ENCODE measurements around the gene EPYC. TPM values are rescaled to one million over a fixed set of nuclear protein-coding genes. Genes with fewer than 3 reads are reported as not detected.

EPYC gene
- total and polyA plus RNA-seq, 2 donors (not counting 1 experiment from before 2014, with no cell fraction given): not detected

- H3K27me3 Mint-ChIP-seq: no peaks in the 10 kb centered on the region
- H3K4me1 ChIP-seq (ENCODE audit: control insufficient read depth in 2 of 2, insufficient read depth in 2 of 2, low read length in 2 of 2): no peaks in the 10 kb centered on the region
- H2AFZ ChIP-seq (ENCODE audit: insufficient read depth, low read depth, low read length, poor library complexity, severe bottlenecking): no peak overlapping the region
- no peaks in the 10 kb centered on the region for H3K36me3 ChIP-seq (replicated peaks in 1 of 2; ENCODE audit: control extremely low read depth in 1 of 2, control insufficient read depth in 1 of 2, extremely low read depth in 1 of 2, insufficient read depth in 2 of 2, low read length in 1 of 2)
- intact Hi-C loops (cut with micrococcal nuclease): no loop called here
- ChIA-PET CTCF (no interaction called here), POLR2A (no interaction called here)
- H3K4me2 ChIP-seq (replicated peaks; ENCODE audit: low read depth, low read length, poor library complexity, severe bottlenecking): no peak overlapping the region
- H3K4me1 Mint-ChIP-seq: no peaks in the 10 kb centered on the region
- no peak overlapping the region for H3K27ac Mint-ChIP-seq
- no peak overlapping the region for H3K4me3 ChIP-seq (ENCODE audit: control extremely low read depth in 1 of 5, extremely low read depth in 1 of 5, insufficient read depth in 1 of 5, low read depth in 2 of 5, low read length in 4 of 5)
- DNase-seq (no peak), ATAC-seq (ENCODE audit: low read depth) (no peak)
- H4K20me1 ChIP-seq (ENCODE audit: control insufficient read depth, insufficient read depth, low read length, poor library complexity, severe bottlenecking): no peaks in the 10 kb centered on the region
- H3K27ac ChIP-seq (ENCODE audit: low read length in 2 of 2): no peak overlapping the region
- no peaks in the 10 kb centered on the region for H3K27me3 ChIP-seq (replicated peaks in 1 of 4; ENCODE audit: control extremely low read depth in 1 of 4, control insufficient read depth in 3 of 4, insufficient read depth in 4 of 4, low read length in 3 of 4)
- no peaks in the 10 kb centered on the region for H3K9me3 ChIP-seq (ENCODE audit: control extremely low read depth in 1 of 3, control insufficient read depth in 2 of 3, insufficient read depth in 1 of 3, low read length in 2 of 3)
- H3K9ac ChIP-seq (ENCODE audit: low read length): no peak overlapping the region
- no peak overlapping the region for H3K4me3 Mint-ChIP-seq
- 84% methylated on average over 2 of the region's 4 CpGs for WGBS (ENCODE audit: insufficient coverage)
- no peaks in the 10 kb centered on the region for H3K79me2 ChIP-seq (ENCODE audit: control insufficient read depth, insufficient read depth, low read length)
- no peaks in the 10 kb centered on the region for H3K9me3 Mint-ChIP-seq (ENCODE audit: insufficient read depth)
- TF ChIP-seq EZH2 (IDR thresholded peaks at IDR 0.05; ENCODE audit: borderline replicate concordance, insufficient read depth, low read depth, low read length, poor library complexity, severe bottlenecking) (no peak), CTCF (IDR thresholded peaks at IDR 0.05) (no peak)
These were observed 38.6 kb upstream of the EPYC start for GRCh38 chr12:91043408-91043807.

- H3K79me2 ChIP-seq (ENCODE audit: control insufficient read depth, insufficient read depth, low read length): no peaks in the 10 kb centered on the region
- Mint-ChIP-seq H3K27me3 (no peaks in the 10 kb centered on the region), H3K27ac (no peak overlapping the region), H3K9me3 (ENCODE audit: insufficient read depth) (no peaks in the 10 kb centered on the region), H3K4me1 (no peaks in the 10 kb centered on the region), H3K4me3 (no peak overlapping the region)
- ChIA-PET CTCF (no interaction called here), POLR2A (no interaction called here)
- no peak for TF ChIP-seq CTCF (IDR thresholded peaks at IDR 0.05)
- no peak for DNase-seq
- H3K4me2 ChIP-seq (replicated peaks; ENCODE audit: low read depth, low read length, poor library complexity, severe bottlenecking): no peak overlapping the region
- no peak overlapping the region for H2AFZ ChIP-seq (ENCODE audit: insufficient read depth, low read depth, low read length, poor library complexity, severe bottlenecking)
- no peak for ATAC-seq (ENCODE audit: low read depth)
- no peak overlapping the region for H3K4me3 ChIP-seq (ENCODE audit: control extremely low read depth in 1 of 5, extremely low read depth in 1 of 5, insufficient read depth in 1 of 5, low read depth in 2 of 5, low read length in 4 of 5)
- H3K27me3 ChIP-seq (replicated peaks in 1 of 4; ENCODE audit: control extremely low read depth in 1 of 4, control insufficient read depth in 3 of 4, insufficient read depth in 4 of 4, low read length in 3 of 4): no peaks in the 10 kb centered on the region
- H3K27ac ChIP-seq (ENCODE audit: low read length in 2 of 2): no peak overlapping the region
- no peaks in the 10 kb centered on the region for H3K9me3 ChIP-seq (ENCODE audit: control extremely low read depth in 1 of 3, control insufficient read depth in 2 of 3, insufficient read depth in 1 of 3, low read length in 2 of 3)
- no CpG with 5 or more reads among the region's 1 CpG for WGBS (ENCODE audit: insufficient coverage)
- no peaks in the 10 kb centered on the region for H3K36me3 ChIP-seq (replicated peaks in 1 of 2; ENCODE audit: control extremely low read depth in 1 of 2, control insufficient read depth in 1 of 2, extremely low read depth in 1 of 2, insufficient read depth in 2 of 2, low read length in 1 of 2)
- H3K4me1 ChIP-seq (ENCODE audit: control insufficient read depth in 2 of 2, insufficient read depth in 2 of 2, low read length in 2 of 2): no peaks in the 10 kb centered on the region
- H3K9ac ChIP-seq (ENCODE audit: low read length): no peak overlapping the region
- intact Hi-C loops (cut with micrococcal nuclease): no loop called here
- no peaks in the 10 kb centered on the region for H4K20me1 ChIP-seq (ENCODE audit: control insufficient read depth, insufficient read depth, low read length, poor library complexity, severe bottlenecking)
These were observed 35.5 kb upstream of the EPYC start for GRCh38 chr12:91040096-91040755.
